HG03439 (cell line): ENCODE data around the gene GPR162.
A peak's percentile ranks its signal among the peaks of the same experiment; 100 is the strongest.

Experiments used
- ATAC-seq: cut with Tn5 transposase; IDR thresholded peaks from one replicate; pipeline ENCODE4 v1.9.1; 2021; ENCODE audit warnings: mild to moderate bottlenecking, moderate library complexity; ENCODE audit not compliant: unreplicated experiment

The GPR162 gene

GRCh38 chr12:6833189-6833890 lies 11.7 kb downstream of the GPR162 start:
- ATAC-seq: no peak

GRCh38 chr12:6834254-6834653 lies 12.6 kb downstream of the GPR162 start:
- ATAC-seq: no peak

- ATAC-seq: no peak
Observed at GRCh38 chr12:6834873-6835272, 13.3 kb downstream of the GPR162 start.

GRCh38 chr12:6836851-6837250 lies 15.2 kb downstream of the GPR162 start:
- ATAC-seq: no peak

- ATAC-seq: no peak
Observed at GRCh38 chr12:6837370-6838060, 15.9 kb downstream of the GPR162 start.

- ATAC-seq: no peak
Observed at GRCh38 chr12:6838854-6839253, 17.2 kb downstream of the GPR162 start.

GRCh38 chr12:6839482-6840201 lies 18.0 kb downstream of the GPR162 start:
- no peak for ATAC-seq

- no peak for ATAC-seq
Observed at GRCh38 chr12:6840330-6840729, 18.7 kb downstream of the GPR162 start.

- ATAC-seq: no peak
Observed at GRCh38 chr12:6840761-6841515, 19.3 kb downstream of the GPR162 start, which contains the start of gene GNB3. Gene GNB3, plus strand, starts transcription at chr12:6840925. Its CDS starts 363 bp downstream, at chr12:6841288.

GRCh38 chr12:6842075-6842474 lies 20.5 kb downstream of the GPR162 start:
- ATAC-seq: no peak

GRCh38 chr12:6843118-6843902 lies 21.7 kb downstream of the GPR162 start:
- no peak for ATAC-seq

- ATAC-seq: no peak
Observed at GRCh38 chr12:6845395-6845794, 23.8 kb downstream of the GPR162 start.

GRCh38 chr12:6846316-6846869 lies 24.8 kb downstream of the GPR162 start:
- ATAC-seq: no peak

- no peak for ATAC-seq
Observed at GRCh38 chr12:6847676-6848075, 26.1 kb downstream of the GPR162 start.

GRCh38 chr12:6849427-6849826 lies 27.8 kb downstream of the GPR162 start:
- no peak for ATAC-seq

- ATAC-seq: no peak
Observed at GRCh38 chr12:6849976-6850560, 28.4 kb downstream of the GPR162 start.

- ATAC-seq: no peak
Observed at GRCh38 chr12:6850796-6851152, 29.2 kb downstream of the GPR162 start.

- ATAC-seq: peak; percentile 59
Observed at GRCh38 chr12:6851153-6851920, 29.7 kb downstream of the GPR162 start, which contains the start of gene CDCA3. Gene CDCA3, minus strand, starts transcription at chr12:6851286. Its CDS starts 334 bp downstream, at chr12:6850952.
